ENCODE measurements around the gene SMYD1. TPM values are rescaled to one million over a fixed set of nuclear protein-coding genes. Genes with fewer than 3 reads are reported as not detected.

SMYD1 gene
- total RNA-seq, 6 donors from 2014 or later, result not detected

DNA sequence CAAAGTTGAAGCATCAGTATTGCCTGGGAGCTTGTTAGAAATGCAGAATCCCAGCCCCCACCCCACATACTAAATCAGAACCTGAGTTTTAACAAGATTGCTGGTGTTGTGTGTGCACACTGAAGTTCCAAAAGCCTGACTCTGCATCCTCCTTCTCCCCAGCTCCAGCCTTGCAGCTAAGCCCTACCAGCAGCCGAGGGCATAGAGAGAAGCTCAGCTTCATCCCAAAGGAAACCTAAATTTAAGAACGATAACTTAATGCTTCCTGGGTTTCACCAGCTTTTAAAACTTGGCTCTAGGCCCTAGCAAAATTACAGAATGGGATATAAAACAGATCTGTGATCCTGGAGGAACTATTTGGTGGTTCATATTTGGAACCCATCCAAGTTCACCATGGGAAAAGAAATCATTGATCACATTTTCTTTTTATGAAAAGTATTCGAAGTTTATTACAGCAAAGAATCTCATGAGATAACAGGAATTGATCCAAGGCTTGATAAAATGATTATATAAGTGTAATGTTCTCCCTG lies 11.1 kb downstream of the SMYD1 start:
- DNase-seq, result no peak
- Histone ChIP-seq H3K4me3 (no peak overlapping the region), H3K36me3 (no peaks in the 10 kb centered on the region), H3K27ac (no peak overlapping the region), H3K27me3 (no peaks in the 10 kb centered on the region), H3K4me1 (peaks cover 0 to 8% (median 3%) of the 10 kb centered on the region in 4 donors), H3K9me3 (no peaks in the 10 kb centered on the region)
- no peak for ATAC-seq (ENCODE audit: low FRiP score in 2 of 2)
- TF ChIP-seq, protein P1, sequence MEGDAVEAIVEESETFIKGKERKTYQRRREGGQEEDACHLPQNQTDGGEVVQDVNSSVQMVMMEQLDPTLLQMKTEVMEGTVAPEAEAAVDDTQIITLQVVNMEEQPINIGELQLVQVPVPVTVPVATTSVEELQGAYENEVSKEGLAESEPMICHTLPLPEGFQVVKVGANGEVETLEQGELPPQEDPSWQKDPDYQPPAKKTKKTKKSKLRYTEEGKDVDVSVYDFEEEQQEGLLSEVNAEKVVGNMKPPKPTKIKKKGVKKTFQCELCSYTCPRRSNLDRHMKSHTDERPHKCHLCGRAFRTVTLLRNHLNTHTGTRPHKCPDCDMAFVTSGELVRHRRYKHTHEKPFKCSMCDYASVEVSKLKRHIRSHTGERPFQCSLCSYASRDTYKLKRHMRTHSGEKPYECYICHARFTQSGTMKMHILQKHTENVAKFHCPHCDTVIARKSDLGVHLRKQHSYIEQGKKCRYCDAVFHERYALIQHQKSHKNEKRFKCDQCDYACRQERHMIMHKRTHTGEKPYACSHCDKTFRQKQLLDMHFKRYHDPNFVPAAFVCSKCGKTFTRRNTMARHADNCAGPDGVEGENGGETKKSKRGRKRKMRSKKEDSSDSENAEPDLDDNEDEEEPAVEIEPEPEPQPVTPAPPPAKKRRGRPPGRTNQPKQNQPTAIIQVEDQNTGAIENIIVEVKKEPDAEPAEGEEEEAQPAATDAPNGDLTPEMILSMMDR (IDR thresholded peaks at IDR 0.05), result no peak
- TF ChIP-seq POLR2A (IDR thresholded peaks at IDR 0.05) (no peak), POLR2AphosphoS5 (IDR thresholded peaks at IDR 0.05) (no peak), EP300 (IDR thresholded peaks at IDR 0.05) (no peak)
- 49 to 50% methylated on average over 3 of the region's 3 CpGs for WGBS, 2 donors

DNA sequence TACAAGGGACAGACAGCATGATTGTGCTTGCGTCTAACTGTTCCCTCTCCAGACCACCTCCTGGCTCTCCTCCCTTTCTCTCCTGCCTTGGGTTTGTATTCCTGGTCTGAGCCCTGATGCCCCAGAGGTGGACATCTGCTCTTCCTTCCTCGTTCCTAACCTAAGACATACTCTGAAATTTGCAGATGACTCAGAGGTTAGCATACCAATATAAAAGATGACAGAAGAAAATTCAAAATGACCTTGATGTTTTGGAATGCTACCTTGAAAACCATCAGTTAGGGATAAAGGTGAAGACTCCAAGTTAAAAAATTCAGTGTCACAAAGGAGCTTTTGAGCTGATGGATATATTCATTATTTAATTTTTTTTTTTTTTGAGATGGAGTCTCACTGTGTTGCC lies 12.9 kb downstream of the SMYD1 start:
- 77 to 87% methylated on average over 2 of the region's 2 CpGs for WGBS, 2 donors
- no peak for TF ChIP-seq POLR2AphosphoS5 (IDR thresholded peaks at IDR 0.05)
- no peak for TF ChIP-seq POLR2A (IDR thresholded peaks at IDR 0.05)
- TF ChIP-seq, protein P1 (IDR thresholded peaks at IDR 0.05), result no peak
- TF ChIP-seq EP300 (IDR thresholded peaks at IDR 0.05), result no peak
- DNase-seq, result no peak
- Histone ChIP-seq H3K4me3 (no peak overlapping the region), H3K27ac (no peak overlapping the region), H3K27me3 (no peaks in the 10 kb centered on the region), H3K9me3 (no peaks in the 10 kb centered on the region), H3K4me1 (peaks cover 0 to 4% (median 0%) of the 10 kb centered on the region in 4 donors), H3K36me3 (no peaks in the 10 kb centered on the region)
- ATAC-seq (ENCODE audit: low FRiP score in 2 of 2), result no peak

DNA sequence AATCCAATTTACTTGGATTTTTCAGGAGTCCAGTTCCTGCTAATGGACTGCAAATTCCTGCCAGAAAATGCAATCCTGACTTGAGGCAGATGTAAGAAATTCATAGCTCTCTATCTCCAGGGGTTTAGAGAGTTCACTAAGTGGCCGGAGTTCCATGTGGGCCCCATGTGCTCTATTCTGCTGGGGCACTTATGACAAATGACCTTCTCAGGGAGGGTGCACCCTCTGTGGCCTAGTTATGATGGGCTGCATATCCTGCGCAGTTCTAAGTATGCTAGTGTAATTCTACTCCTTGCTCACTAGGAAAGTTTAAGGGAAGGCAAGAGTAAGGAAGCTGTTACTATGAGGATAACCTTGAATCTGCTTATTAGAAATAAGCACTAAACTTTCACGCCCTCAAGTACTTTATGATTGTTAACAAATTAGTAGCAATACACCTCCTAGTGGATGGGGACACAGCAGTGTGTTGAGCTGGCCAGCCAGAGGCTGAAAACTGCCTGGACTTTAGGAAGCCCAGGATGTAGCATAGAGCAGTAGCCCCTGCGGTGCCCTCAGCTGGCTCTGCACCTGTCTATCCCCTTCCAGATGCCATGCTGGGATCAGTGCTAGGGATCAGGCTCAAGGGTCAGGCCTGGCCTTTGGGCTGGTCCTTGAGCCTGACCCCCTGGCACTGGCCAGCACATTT lies 14.4 kb downstream of the SMYD1 start:
- TF ChIP-seq POLR2AphosphoS5 (IDR thresholded peaks at IDR 0.05), result no peak
- no peak for TF ChIP-seq EP300 (IDR thresholded peaks at IDR 0.05)
- TF ChIP-seq, protein P1 (IDR thresholded peaks at IDR 0.05), result no peak
- TF ChIP-seq POLR2A (IDR thresholded peaks at IDR 0.05), result no peak
- H3K27ac ChIP-seq, result no peak overlapping the region
- H3K4me1 ChIP-seq, result peaks cover 0 to 4% (median 0%) of the 10 kb centered on the region in 4 donors
- peak in 1 of 2 donors; percentile 16 for ATAC-seq (ENCODE audit: low FRiP score in 2 of 2)
- WGBS, 2 donors, result 70 to 83% methylated on average over 4 of the region's 4 CpGs
- no peaks in the 10 kb centered on the region for H3K9me3 ChIP-seq
- no peak for DNase-seq
- H3K27me3 ChIP-seq, result no peaks in the 10 kb centered on the region
- H3K36me3 ChIP-seq, result no peaks in the 10 kb centered on the region
- no peak overlapping the region for H3K4me3 ChIP-seq

DNA sequence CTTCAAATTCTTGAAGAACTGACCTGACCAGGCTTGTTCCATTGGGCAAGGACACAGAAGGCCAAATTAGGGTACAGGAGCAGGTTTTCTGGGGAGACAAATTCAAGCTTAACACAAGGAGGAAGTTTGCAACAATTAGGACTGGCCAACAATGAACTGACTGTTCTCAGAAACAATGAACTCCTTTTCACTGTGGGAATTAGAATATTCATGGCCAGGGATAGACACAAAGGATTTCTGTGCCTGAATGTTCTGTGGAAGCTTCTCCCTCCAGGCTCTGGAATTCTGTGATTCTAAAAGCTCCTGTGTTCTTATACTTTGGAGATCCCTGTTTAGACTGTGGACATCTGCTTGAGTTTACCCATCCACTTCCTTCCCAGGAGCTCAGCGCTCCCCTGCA lies 15.2 kb downstream of the SMYD1 start:
- WGBS, 2 donors, result 76 to 91% methylated on average over 1 of the region's 1 CpG
- ATAC-seq (ENCODE audit: low FRiP score in 2 of 2) (no peak), DNase-seq (no peak)
- H3K27me3 ChIP-seq, result no peaks in the 10 kb centered on the region
- no peak overlapping the region for H3K27ac ChIP-seq
- no peaks in the 10 kb centered on the region for H3K9me3 ChIP-seq
- no peak overlapping the region for H3K4me3 ChIP-seq
- no peaks in the 10 kb centered on the region for H3K36me3 ChIP-seq
- no peak for TF ChIP-seq POLR2AphosphoS5 (IDR thresholded peaks at IDR 0.05)
- TF ChIP-seq EP300 (IDR thresholded peaks at IDR 0.05), result no peak
- TF ChIP-seq POLR2A (IDR thresholded peaks at IDR 0.05), result no peak
- TF ChIP-seq, protein P1 (IDR thresholded peaks at IDR 0.05), result no peak
- peaks cover 0 to 4% (median 0%) of the 10 kb centered on the region in 4 donors for H3K4me1 ChIP-seq

DNA sequence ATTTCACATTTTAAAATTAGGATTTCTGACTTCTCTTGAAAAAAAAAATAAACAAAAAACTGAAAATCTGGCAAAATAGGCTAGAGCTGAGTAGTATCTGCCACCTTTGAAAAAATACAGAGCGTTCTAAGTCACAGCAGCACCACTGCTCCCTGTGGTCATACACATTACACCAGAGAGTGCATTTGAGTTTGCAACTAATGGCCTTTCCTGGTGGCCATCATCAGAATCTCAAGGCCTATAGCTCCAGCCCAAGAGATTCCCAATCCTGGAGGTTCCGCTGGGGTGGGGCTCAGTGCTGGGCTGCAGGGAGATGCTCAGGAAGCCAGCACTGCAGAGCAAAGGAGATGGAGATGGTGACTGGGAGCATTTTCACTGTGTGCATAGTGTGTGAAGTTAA lies 17.5 kb downstream of the SMYD1 start:
- Histone ChIP-seq H3K9me3 (no peaks in the 10 kb centered on the region), H3K27ac (no peak overlapping the region), H3K4me3 (no peak overlapping the region), H3K4me1 (peaks cover 0 to 4% (median 0%) of the 10 kb centered on the region in 4 donors), H3K27me3 (no peaks in the 10 kb centered on the region), H3K36me3 (no peaks in the 10 kb centered on the region)
- 84 to 89% methylated on average over 1 to 2 of the region's 2 CpGs for WGBS, 2 donors
- ATAC-seq (ENCODE audit: low FRiP score in 2 of 2) (no peak), DNase-seq (no peak)
- no peak for TF ChIP-seq POLR2AphosphoS5 (IDR thresholded peaks at IDR 0.05)
- no peak for TF ChIP-seq POLR2A (IDR thresholded peaks at IDR 0.05)
- TF ChIP-seq EP300 (IDR thresholded peaks at IDR 0.05), result no peak
- TF ChIP-seq, protein P1 (IDR thresholded peaks at IDR 0.05), result no peak

All from upper lobe of left lung (tissue), 6 donors.